Tibial artery (tissue), 4 donors: ENCODE data around the gene ITPRIP.

Experiments used
- DNase-seq, 2 donors: peaks; one replicate each; pipeline ENCODE4 v3.0.0-alpha.2; 2019
- H3K27ac ChIP-seq, 2 donors: fragments of 200-600 bp; sonication (generic) in 1 of 2; 1 replicate in 1 of 2; 2 replicates in 1 of 2; pipeline ENCODE4 v1.5.1; 2018 to 2019; ENCODE audit warnings: mild to moderate bottlenecking in 1 of 2
- H3K27me3 ChIP-seq, 2 donors: fragments of 200-600 bp; sonication (generic) in 1 of 2; one replicate each; pipeline versions ENCODE4 v1.5.1 to v1.6.0; 2016 to 2019
- H3K36me3 ChIP-seq, 3 donors: fragments of 200-600 bp; sonication (generic) in 2 of 3; one replicate each; pipeline ENCODE4 v1.5.1; 2016 to 2019; ENCODE audit warnings: mild to moderate bottlenecking in 2 of 3
- H3K4me1 ChIP-seq, 4 donors: fragments of 200-600 bp; sonication (generic) in 2 of 4; 1 replicate in 3 of 4; 2 replicates in 1 of 4; pipeline ENCODE4 v1.5.1; 2016 to 2019
- H3K4me3 ChIP-seq, 2 donors: fragments of 200-600 bp; sonication (generic) in 1 of 2; 1 replicate in 1 of 2; 2 replicates in 1 of 2; pipeline ENCODE4 v1.5.1; 2018 to 2019; ENCODE audit warnings: mild to moderate bottlenecking in 2 of 2
- H3K9me3 ChIP-seq, 3 donors: fragments of 200-600 bp; sonication (generic) in 1 of 3; one replicate each; pipeline ENCODE4 v1.5.1; 2016 to 2019
- intact Hi-C: fragments of 100-400 bp; cut with DNase I; formaldehyde crosslinking; loops from one replicate; pipeline ENCODE4 v1.15.0; 2023; ENCODE audit warnings: low total_unique reads
- TF ChIP-seq, protein P1 (sequence below), 2 experiments: fragments of 200-600 bp in 1 of 2; fragments of 450-650 bp in 1 of 2; IDR thresholded peaks; one replicate each; pipeline ENCODE4 v1.5.1; 2017 to 2019; ENCODE audit warnings: antibody characterized with exemption in 2 of 2, mild to moderate bottlenecking in 1 of 2, moderate library complexity in 1 of 2

The ITPRIP gene

DNA sequence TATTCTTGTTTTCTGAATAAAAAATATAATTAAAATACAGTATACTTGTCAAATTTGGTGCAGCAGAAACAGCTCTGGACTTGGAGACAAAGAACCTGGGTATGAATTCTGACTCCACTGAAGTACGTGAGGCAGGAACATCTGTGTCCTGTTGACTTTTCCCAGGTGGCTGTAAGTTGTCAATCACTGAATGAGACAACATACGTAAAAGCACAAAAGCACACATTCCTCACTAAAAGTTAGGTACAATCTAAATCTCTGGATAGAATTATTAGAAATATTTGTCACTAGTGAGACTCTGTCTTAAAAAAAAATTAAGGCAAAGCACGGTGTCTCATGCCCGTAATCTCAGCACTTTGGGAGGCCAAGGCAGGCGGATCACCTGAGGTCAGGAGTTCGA is 33.5 kb upstream of the ITPRIP start:
- Histone ChIP-seq H3K36me3 (peaks cover 4 to 15% (median 12%) of the 10 kb centered on the region in 3 donors), H3K4me1 (no peaks in the 10 kb centered on the region), H3K4me3 (no peak overlapping the region), H3K27ac (no peak overlapping the region), H3K27me3 (no peaks in the 10 kb centered on the region), H3K9me3 (peaks cover 0 to 11% (median 10%) of the 10 kb centered on the region in 3 donors)
- DNase-seq, result no peak
- TF ChIP-seq, protein P1, sequence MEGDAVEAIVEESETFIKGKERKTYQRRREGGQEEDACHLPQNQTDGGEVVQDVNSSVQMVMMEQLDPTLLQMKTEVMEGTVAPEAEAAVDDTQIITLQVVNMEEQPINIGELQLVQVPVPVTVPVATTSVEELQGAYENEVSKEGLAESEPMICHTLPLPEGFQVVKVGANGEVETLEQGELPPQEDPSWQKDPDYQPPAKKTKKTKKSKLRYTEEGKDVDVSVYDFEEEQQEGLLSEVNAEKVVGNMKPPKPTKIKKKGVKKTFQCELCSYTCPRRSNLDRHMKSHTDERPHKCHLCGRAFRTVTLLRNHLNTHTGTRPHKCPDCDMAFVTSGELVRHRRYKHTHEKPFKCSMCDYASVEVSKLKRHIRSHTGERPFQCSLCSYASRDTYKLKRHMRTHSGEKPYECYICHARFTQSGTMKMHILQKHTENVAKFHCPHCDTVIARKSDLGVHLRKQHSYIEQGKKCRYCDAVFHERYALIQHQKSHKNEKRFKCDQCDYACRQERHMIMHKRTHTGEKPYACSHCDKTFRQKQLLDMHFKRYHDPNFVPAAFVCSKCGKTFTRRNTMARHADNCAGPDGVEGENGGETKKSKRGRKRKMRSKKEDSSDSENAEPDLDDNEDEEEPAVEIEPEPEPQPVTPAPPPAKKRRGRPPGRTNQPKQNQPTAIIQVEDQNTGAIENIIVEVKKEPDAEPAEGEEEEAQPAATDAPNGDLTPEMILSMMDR (IDR thresholded peaks at IDR 0.05), result no peak
- intact Hi-C loops, result no loop called here

- Histone ChIP-seq H3K36me3 (peaks cover 4 to 15% (median 12%) of the 10 kb centered on the region in 3 donors), H3K27me3 (no peaks in the 10 kb centered on the region), H3K4me3 (no peak overlapping the region), H3K27ac (no peak overlapping the region), H3K9me3 (peaks cover 0 to 15% (median 10%) of the 10 kb centered on the region in 3 donors), H3K4me1 (no peaks in the 10 kb centered on the region)
- no peak for DNase-seq
- intact Hi-C loops, result no loop called here
- TF ChIP-seq, protein P1 (IDR thresholded peaks at IDR 0.05), result no peak
These were observed 30.1 kb upstream of the ITPRIP start for GRCh38 chr10:104368381-104368780.

- TF ChIP-seq, protein P1 (IDR thresholded peaks at IDR 0.05), result no peak
- Histone ChIP-seq H3K9me3 (peaks cover 0 to 15% (median 10%) of the 10 kb centered on the region in 3 donors), H3K27ac (no peak overlapping the region), H3K27me3 (no peaks in the 10 kb centered on the region), H3K4me3 (no peak overlapping the region), H3K36me3 (peaks cover 4 to 15% (median 12%) of the 10 kb centered on the region in 3 donors), H3K4me1 (no peaks in the 10 kb centered on the region)
- DNase-seq, result no peak
- intact Hi-C loops, result no loop called here
These were observed 29.6 kb upstream of the ITPRIP start for GRCh38 chr10:104367904-104368303.

GRCh38 chr10:104359811-104360210 is 21.5 kb upstream of the ITPRIP start:
- TF ChIP-seq, protein P1 (IDR thresholded peaks at IDR 0.05), result no peak
- Histone ChIP-seq H3K4me3 (no peak overlapping the region), H3K36me3 (no peaks in the 10 kb centered on the region), H3K4me1 (no peaks in the 10 kb centered on the region), H3K27me3 (no peaks in the 10 kb centered on the region), H3K27ac (no peak overlapping the region), H3K9me3 (peaks cover 0 to 3% (median 0%) of the 10 kb centered on the region in 3 donors)
- no peak for DNase-seq
- intact Hi-C loops, result no loop called here

DNA sequence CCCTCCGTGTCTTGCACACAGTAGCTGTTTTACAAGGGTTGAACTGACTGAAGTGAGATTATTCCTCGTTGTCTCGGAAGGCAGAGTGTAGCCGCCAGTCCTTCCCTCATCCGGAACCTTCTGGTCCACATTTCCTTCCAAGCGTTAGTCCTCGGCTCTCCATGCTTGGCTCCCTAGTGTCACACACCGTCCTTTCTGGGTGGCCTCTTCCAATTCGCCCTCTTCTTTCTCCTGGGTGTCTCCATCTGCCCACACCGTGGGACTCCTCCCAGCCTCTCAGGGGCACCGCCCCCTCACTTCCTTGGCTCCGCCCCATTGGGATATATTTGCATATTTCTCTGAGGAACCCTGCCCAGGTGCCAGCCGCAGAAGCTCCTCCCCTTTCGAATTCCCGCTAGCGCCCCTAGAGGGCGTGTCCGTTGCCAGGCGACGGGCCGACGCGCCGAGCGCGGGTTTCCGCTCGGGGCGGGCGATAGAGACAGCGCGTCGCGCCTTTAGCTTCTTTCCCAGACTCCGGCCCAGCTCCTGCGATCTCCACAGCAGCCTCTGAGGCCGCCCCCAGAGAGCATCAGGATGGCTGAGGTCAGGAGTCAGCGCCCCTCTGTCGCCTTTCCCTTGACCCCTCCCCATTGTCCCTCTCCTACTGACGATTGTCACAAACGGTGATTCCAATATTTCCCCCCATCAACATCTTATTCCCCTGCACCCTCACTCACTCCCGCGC is 15.2 kb upstream of the ITPRIP start, which contains the start of gene CFAP58:
TSS of gene CFAP58 (plus strand) at position 509 of the 724 bp plus-strand sequence. CDS start at position 574, 65 bp downstream.
- H3K36me3 ChIP-seq, result no peaks in the 10 kb centered on the region
- H3K4me1 ChIP-seq, result peaks cover 0 to 20% (median 13%) of the 10 kb centered on the region in 4 donors
- TF ChIP-seq, protein P1 (IDR thresholded peaks at IDR 0.05), result peak; percentile 67 to 75
- H3K9me3 ChIP-seq, result no peaks in the 10 kb centered on the region
- peak within 1 kb of the TSS; percentile 41 to 51 for H3K4me3 ChIP-seq
- peak; percentile 91 to 94 for DNase-seq
- intact Hi-C loops, result loop anchor here (5.0 kb wide), 1 partner anchor 306 kb away; no protein-coding TSS in a partner anchor
- peak within 1 kb of the TSS in 1 of 2 donors; percentile 12 for H3K27ac ChIP-seq
- H3K27me3 ChIP-seq, result no peaks in the 10 kb centered on the region
